Measurements from ENCODE around the gene HCAR2. TPM values are rescaled to one million over a fixed set of nuclear protein-coding genes. Genes with fewer than 3 reads are reported as not detected.

HCAR2 gene
- total RNA-seq, 1 experiment from 2014 or later: not detected

- Histone ChIP-seq H3K27ac (ENCODE audit: low read depth, low read length) (no peak overlapping the region), H3K9ac (ENCODE audit: low read length) (no peak overlapping the region), H3K4me3 (replicated peaks in 1 of 2; ENCODE audit: low read depth in 1 of 2, low read length in 2 of 2) (no peak overlapping the region), H3K27me3 (ENCODE audit: insufficient read depth, low read length) (no peaks in the 10 kb centered on the region), H3K9me2 (ENCODE audit: insufficient read depth) (no peaks in the 10 kb centered on the region), H3K9me3 (ENCODE audit: control insufficient read depth in 1 of 2, insufficient read depth in 1 of 2, low read depth in 1 of 2, low read length in 2 of 2) (no peaks in the 10 kb centered on the region), H3K79me2 (ENCODE audit: insufficient read depth, low read length) (no peaks in the 10 kb centered on the region), H3K36me3 (ENCODE audit: control insufficient read depth in 1 of 2, insufficient read depth in 2 of 2, low read length in 2 of 2) (no peaks in the 10 kb centered on the region), H3K4me1 (ENCODE audit: control insufficient read depth in 1 of 2, insufficient read depth in 2 of 2, low read length in 2 of 2) (no peaks in the 10 kb centered on the region), H4K20me1 (ENCODE audit: insufficient read depth) (no peaks in the 10 kb centered on the region), H2AFZ (ENCODE audit: low read depth, low read length, poor library complexity, severe bottlenecking) (no peak overlapping the region), H3K4me2 (ENCODE audit: low read length) (no peak overlapping the region)
- no TSS peak for BruUV-seq (replicated peaks)
- intact Hi-C loops (cut with micrococcal nuclease): no loop called here
- RAD21 ChIA-PET (ENCODE audit: low non-redundant PET in 1 of 2, low total read pairs in 2 of 2, uncharacterized antibody in 2 of 2, unreplicated experiment in 2 of 2): no interaction called here
- no peak for ATAC-seq
- CTCF ChIA-PET: no interaction called here
- DNase-seq (ENCODE audit: low read depth, low spot score): no peak
- POLR2A ChIA-PET: no interaction called here
- TF ChIP-seq EZH2 (IDR thresholded peaks at IDR 0.05) (no peak), EGR1 (IDR thresholded peaks at IDR 0.05; ENCODE audit: low read depth) (no peak), CEBPB (IDR thresholded peaks at IDR 0.05; ENCODE audit: low read depth) (no peak), SRF (IDR thresholded peaks at IDR 0.05; ENCODE audit: low read depth) (no peak), ELF1 (IDR thresholded peaks at IDR 0.05; ENCODE audit: borderline replicate concordance, low read depth) (no peak), MAX (IDR thresholded peaks at IDR 0.05) (no peak), EZH2phosphoT487 (IDR thresholded peaks at IDR 0.05; ENCODE audit: borderline replicate concordance) (no peak), ZFX (IDR thresholded peaks at IDR 0.05) (no peak), SP1 (IDR thresholded peaks at IDR 0.05; ENCODE audit: low read depth) (no peak), ATF3 (IDR thresholded peaks at IDR 0.05) (no peak), POLR2AphosphoS5 (IDR thresholded peaks at IDR 0.05; ENCODE audit: low read depth, low read length) (no peak), POLR2A (IDR thresholded peaks at IDR 0.05; ENCODE audit: borderline replicate concordance, extremely low read depth, insufficient read depth, insufficient read length) (no peak)
Observed at GRCh38 chr12:122669397-122670070, 33.6 kb downstream of the HCAR2 start.

- TF ChIP-seq SRF (IDR thresholded peaks at IDR 0.05; ENCODE audit: low read depth): no peak
- TF ChIP-seq CBX3 (IDR thresholded peaks at IDR 0.05; ENCODE audit: low read depth): no peak
- no peak for TF ChIP-seq SP1 (IDR thresholded peaks at IDR 0.05; ENCODE audit: low read depth)
- TF ChIP-seq MAX (IDR thresholded peaks at IDR 0.05): no peak
- no peak for TF ChIP-seq EGR1 (IDR thresholded peaks at IDR 0.05; ENCODE audit: low read depth)
- no peak overlapping the region for H3K4me3 ChIP-seq (replicated peaks in 1 of 2; ENCODE audit: low read depth in 1 of 2, low read length in 2 of 2)
- H3K79me2 ChIP-seq (ENCODE audit: insufficient read depth, low read length): no peaks in the 10 kb centered on the region
- no peaks in the 10 kb centered on the region for H3K9me2 ChIP-seq (ENCODE audit: insufficient read depth)
- no peak overlapping the region for H2AFZ ChIP-seq (ENCODE audit: low read depth, low read length, poor library complexity, severe bottlenecking)
- no peak overlapping the region for H3K27ac ChIP-seq (ENCODE audit: low read depth, low read length)
- H3K9ac ChIP-seq (ENCODE audit: low read length): no peak overlapping the region
- POLR2A ChIA-PET: no interaction called here
- DNase-seq (ENCODE audit: low read depth, low spot score) (no peak), ATAC-seq (no peak)
- RAD21 ChIA-PET (ENCODE audit: low non-redundant PET in 1 of 2, low total read pairs in 2 of 2, uncharacterized antibody in 2 of 2, unreplicated experiment in 2 of 2): no interaction called here
- no peaks in the 10 kb centered on the region for H3K27me3 ChIP-seq (ENCODE audit: insufficient read depth, low read length)
- H3K4me1 ChIP-seq (ENCODE audit: control insufficient read depth in 1 of 2, insufficient read depth in 2 of 2, low read length in 2 of 2): no peaks in the 10 kb centered on the region
- CTCF ChIA-PET: no interaction called here
- H3K4me2 ChIP-seq (ENCODE audit: low read length): no peak overlapping the region
- H4K20me1 ChIP-seq (ENCODE audit: insufficient read depth): no peaks in the 10 kb centered on the region
- no peaks in the 10 kb centered on the region for H3K36me3 ChIP-seq (ENCODE audit: control insufficient read depth in 1 of 2, insufficient read depth in 2 of 2, low read length in 2 of 2)
- intact Hi-C loops (cut with micrococcal nuclease): no loop called here
- no peaks in the 10 kb centered on the region for H3K9me3 ChIP-seq (ENCODE audit: control insufficient read depth in 1 of 2, insufficient read depth in 1 of 2, low read depth in 1 of 2, low read length in 2 of 2)
- BruUV-seq (replicated peaks): no TSS peak
Observed at GRCh38 chr12:122668268-122668667, 34.9 kb downstream of the HCAR2 start.

Data from HCT116 (cell line).